GM10847 (cell line): ENCODE data around the gene ACSL3.

Source experiments
- POLR2A ChIP-seq: IDR thresholded peaks from 2 replicates; pipeline ENCODE4 v1.6.1; 2011; ENCODE audit not compliant: insufficient read length; ENCODE audit errors: extremely low read depth

Gene ACSL3

DNA sequence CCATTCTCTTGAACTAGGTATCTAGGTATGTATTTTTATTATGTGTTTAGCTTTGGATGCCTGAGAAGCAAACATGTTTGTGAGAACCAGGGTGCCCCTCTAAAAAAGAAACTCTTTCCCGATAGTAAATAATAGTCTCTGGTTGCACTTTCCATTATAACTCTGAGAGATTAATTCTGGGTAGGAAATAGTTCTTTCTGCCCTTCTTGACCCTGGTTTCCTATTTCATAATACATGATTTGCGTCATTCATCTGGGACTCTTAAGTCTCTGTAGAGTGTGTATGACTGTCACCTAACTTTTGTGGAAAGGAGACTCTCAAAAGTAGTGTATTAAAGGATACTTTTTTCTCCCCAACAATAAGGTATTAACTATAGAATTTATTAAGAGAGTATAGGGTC lies 31.5 kb downstream of the ACSL3 start:
- TF ChIP-seq POLR2A: no peak

DNA sequence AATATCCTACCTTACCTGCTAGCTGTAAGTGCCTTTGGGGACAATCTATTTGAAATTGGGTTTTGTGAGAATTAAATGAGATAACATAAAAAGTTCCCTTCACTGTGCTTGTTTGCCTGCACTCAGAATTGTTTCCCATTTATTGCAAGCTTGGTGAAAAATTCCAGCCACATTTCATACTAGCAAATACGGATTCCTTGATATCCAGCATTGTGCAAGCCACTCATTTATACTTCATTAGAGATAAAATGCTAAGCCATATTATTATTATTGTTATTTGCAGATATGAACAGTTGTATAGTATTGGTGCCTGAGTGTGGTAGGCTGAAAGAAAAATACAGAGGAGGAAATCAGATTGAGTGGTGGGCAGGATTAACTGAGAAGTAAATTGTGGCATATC lies 31.9 kb downstream of the ACSL3 start:
- TF ChIP-seq POLR2A: no peak

DNA sequence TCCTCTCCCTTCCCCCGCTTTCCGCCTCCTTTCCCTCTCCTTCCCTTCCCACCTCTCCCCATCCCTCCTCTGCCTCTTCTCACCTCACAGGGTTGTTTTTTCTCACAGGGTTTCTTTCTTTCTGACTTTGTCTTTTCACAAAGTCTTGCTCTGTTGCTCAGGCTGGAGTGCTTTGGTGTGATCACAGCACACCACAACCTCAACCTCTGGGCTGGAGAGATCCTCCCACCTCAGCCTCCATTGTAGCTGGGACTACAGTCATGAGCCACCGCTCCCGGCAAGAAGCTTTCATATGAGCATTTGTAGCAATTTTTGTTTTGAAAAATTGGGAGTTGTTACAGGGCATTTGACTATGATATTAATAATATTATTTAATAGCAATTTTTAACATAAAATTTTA lies 32.9 kb downstream of the ACSL3 start:
- no peak for TF ChIP-seq POLR2A

DNA sequence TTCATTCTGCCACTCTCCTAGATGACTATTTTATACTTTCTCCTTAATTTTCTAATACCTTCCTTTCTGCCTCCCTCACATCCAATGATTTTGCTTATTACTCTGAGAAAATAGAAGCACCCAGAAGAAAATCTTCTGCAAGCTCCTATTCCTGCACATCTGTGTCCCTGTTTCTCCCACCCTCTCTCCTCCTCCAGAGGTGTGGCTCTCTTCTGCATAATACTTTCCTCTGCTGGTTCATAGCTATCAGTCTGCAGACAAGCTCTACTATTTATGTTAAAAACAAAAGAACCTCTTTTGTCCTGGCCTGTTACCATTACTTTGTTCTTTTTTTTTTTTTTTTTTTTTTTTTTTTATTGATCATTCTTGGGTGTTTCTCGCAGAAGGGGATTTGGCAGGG lies 34.3 kb downstream of the ACSL3 start:
- TF ChIP-seq POLR2A: no peak

DNA sequence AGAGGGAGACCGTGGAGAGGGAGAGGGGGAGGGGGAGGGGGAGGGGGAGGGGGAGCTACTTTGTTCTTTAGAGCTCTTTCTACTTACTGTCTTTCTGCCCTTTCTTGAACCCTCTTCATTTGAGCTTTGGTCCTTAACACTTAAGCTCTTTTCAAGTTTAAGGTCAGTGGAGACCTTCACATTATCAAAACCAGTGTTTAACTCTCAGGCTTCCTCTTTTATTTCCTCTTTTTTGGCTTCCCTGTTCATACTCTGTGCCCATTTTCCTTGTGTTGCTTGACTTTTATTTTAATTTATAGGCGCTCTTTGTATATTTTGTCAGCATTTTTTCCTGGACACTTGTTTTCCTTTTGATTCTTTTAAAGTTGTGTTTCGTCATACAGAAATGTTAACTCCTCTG lies 37.1 kb downstream of the ACSL3 start:
- no peak for TF ChIP-seq POLR2A

DNA sequence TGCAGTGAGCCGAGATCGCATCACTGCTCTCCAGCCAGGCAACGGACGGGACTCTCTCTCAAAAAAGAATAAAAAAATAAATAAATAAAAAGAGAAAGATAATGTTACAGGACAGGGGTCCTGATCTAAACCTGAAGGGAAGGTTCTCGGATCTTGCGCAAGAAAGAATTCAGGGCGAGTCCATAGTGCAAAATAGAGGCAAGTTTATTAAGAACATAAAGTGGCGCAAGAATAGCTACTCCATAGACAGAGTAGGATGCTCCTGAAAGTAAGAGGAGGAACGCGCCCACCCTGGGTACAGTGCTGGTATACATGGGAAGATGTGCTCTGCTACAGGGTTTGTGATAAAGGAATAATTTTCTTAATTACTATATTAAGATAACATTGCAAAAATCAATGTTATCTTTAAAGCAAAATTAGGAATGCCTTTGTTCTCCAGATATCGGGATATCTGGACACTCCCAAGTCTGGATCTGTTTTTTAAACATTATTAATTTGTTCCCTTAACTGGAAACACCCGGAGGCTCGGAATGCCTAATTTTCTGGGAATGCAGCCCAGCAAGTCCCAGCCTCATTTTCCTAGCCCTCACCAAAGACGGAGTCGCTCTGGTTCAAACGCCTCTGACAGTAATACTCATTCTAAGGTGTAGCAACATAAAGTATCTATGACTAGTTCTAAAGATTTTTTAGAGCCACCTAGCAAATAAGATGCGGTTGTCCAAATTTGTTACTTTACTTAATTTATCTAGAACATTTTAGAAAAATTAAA lies 38.8 kb downstream of the ACSL3 start:
- no peak for TF ChIP-seq POLR2A

DNA sequence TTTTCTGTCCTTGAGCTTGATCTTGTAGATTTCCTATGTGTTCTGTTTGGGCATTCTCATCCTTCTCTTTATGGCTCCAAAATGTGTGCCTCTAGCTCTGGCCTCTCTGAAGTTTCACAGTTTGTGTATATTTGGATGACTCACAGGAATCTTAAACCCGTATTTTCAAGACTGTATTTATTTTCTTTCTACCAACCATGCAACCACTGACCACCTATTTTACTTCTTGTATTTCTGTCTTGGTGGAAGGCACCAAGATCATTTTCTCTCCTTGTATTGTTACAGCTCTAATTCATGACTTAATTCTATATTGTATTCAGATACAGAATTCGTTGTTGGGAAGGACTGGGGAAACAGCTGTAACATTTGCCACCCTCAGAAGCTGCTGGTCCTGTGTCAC lies 39.5 kb downstream of the ACSL3 start:
- TF ChIP-seq POLR2A: no peak

DNA sequence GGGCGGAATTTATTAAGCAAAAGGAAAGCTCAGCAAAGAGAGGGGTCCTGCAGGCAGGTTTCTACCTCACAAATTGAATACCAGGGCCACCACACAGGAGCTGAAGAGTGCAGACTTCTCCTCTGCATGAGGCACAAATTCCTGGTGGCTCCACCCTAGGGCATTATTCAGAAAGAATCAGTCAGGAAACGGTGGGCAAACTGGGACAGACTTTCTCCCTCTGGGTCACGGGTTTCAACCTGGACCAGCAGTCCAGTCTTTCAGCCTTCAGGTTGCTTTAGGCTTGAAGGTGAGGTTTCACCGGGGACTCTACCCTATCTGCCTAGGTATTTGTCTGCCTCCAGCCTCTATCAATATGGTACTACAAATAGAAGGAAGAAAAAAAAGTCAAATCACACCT lies 41.8 kb downstream of the ACSL3 start:
- no peak for TF ChIP-seq POLR2A

DNA sequence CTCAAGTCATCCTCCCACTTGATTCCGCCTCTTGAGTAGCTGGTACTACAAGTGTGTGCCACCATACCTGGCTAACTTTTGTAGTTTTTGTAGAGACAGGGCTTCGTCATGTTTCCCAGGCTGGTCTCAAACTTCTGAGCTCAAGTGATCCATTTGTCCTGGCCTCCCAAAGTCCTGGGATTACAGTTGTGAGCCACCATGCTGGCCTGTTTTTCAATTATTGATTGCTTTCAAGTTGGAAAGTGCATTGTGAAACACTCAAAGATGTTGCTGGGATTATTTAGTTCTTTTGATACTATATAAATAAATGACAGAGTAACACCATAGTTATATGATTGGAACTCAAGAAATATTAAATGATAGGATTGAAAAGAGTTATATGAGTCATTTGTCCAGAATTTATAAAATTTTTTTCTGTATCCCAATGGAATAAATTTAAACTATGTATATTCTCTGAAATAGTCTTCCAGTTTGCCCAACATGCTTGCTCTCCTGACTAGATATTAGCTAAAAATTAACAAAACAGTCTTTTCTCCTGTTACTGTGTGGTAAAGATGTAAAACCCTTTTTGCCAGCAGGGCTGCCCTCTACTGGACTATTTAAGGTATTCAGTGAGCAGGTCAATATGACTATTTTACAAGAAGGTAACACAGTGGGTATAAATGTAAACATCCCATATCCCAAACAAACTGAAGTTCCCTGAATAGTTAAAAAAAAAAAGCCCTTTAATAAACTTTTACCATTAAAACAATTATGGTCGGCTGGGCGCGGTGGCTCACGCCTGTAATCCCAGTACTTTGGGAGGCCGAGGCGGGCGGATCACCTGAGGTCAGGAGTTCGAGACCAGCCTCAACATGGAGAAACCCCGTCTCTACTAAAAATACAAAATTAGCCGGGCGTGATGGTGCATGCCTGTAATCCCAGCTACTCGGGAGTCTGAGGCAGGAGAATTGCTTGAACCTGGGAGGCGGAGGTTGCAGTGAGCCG lies 42.7 kb downstream of the ACSL3 start:
- no peak for TF ChIP-seq POLR2A

DNA sequence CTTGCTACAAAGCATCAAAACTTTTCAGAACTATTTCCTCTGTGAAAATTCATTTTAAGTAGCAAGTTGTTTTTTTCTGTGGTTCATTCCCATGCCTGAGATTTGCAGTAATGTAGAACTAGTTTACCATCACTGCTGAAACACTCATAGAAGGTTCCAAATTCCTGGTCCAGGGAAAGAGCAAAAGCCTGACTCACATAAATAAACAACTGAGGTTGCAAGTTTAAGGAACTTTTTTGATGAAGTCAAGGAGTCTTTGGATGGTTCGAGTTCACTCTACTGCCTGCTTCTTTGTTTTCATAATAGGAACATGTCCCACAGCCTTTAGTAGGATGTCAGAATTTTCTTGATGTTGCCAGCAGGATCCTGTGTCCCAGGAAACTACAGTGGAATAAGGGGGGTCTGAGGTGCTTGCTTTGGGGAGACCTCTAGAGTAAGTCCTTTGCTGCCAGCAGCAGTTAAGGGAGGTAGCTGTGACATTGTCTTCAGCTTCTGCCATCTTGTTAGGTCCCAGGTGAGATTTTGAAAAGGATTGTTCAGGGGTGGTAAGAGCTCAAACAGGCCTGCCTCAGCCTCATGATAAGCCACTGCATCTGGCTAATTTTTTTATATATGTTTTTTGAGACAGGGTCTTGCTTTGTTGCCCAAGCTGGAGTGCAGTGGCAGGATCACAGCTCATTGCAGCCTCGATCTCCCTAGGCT lies 43.9 kb downstream of the ACSL3 start:
- TF ChIP-seq POLR2A: no peak

DNA sequence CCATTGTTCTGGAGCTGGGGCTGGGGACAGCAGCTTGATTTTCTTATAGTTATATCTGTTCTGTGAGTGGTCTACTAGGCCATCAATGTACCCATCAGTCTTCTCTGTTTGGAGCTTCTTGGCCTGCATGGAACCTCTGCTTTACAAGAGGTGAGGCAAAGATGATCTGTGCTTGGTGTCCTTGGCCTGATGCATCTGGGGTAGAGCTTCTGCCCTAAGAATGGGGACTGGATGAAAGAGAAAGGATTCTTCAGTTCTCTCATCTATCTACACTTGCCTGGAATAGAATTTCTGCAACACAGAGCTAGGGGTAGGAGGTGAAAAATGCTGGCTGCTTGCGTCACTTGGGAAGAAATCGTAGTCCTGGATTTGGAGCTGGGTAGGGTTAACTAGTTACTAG lies 46.2 kb downstream of the ACSL3 start:
- no peak for TF ChIP-seq POLR2A

DNA sequence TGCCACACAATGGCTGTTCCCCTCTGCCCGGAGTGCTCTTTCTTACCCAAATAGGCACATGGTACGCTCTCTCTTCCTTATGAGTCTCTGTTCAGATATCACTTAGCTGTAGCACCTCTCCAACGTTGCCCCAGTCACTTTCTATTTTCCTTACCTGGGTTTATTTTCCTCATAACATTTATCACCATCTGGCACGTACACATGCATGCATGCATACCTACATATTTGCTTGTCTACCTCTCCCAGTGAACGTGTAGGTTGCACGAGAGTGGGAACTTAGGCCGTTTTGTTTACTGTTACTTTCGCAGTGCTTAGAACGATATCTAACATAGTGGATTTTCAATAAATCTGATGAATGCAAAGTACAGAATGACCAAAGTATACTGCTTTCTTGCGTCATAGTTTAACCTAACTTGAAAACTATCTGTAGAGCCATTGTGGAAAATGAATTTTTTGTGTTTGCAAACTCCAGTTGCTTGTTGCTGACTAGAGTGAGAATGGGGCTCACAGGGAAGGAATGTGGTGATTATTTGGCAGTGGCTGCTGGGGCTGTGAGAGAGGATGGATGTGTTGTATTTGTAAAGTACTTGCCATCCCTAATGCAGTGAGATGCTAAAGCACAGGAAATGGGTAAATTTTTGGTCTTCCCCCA lies 47.1 kb downstream of the ACSL3 start:
- TF ChIP-seq POLR2A: no peak

DNA sequence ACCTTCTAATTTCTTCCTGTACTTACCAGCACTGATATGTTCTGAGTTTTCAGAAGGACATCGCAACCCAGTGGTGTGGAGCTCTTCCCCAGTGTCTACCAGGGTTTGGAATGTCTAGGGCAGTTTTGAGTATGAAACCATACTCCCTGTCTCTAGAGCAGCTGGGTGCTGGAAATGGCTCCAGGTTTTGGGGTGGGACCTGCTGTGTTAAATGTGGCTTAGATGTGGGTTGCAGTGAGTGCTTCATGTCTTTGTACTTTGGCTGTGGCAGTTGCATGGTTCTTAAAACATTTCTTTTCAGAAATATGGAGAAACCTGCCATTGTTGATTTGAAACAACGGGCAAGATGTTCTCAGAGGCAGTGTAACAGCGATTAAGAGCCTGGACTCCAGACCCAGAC lies 48.5 kb downstream of the ACSL3 start:
- TF ChIP-seq POLR2A: no peak

DNA sequence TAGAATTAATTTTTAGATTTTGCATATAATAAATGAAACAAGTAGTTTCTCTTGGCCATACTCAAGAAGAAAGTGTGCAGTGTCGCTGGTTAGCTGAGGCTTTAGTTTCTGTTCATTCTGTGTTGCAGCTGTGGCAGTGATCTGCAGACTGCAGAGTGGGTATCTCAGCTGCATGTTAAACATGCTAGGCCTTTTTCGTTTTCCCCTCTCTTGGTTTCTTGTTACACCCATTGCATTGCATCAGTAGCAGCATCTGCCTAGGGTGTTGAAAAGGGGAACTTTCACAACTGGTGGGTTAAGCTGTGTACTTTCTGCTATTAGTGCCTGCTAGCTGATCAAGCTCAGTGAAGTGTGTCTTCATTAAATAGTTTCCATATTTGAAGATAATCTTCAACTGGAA lies 51.3 kb downstream of the ACSL3 start:
- no peak for TF ChIP-seq POLR2A

DNA sequence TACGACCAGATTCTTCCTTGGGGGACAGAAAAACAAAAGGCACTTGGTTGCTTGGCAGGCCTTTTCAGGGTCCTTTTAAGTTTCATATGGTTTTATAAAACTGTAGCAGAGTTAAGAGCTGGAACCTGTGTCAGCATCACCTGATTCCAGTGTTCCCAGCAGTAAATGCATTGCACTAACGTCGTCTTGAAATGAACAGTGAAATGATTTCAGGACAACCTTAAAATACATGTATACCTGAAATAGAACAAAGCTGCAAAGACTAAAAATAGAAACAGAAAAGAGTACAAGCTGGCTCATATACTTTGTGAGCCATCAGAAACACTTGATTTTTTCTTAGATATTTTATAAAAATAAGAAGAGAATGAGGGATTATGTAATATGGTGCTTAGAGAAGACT lies 51.9 kb downstream of the ACSL3 start:
- TF ChIP-seq POLR2A: no peak

DNA sequence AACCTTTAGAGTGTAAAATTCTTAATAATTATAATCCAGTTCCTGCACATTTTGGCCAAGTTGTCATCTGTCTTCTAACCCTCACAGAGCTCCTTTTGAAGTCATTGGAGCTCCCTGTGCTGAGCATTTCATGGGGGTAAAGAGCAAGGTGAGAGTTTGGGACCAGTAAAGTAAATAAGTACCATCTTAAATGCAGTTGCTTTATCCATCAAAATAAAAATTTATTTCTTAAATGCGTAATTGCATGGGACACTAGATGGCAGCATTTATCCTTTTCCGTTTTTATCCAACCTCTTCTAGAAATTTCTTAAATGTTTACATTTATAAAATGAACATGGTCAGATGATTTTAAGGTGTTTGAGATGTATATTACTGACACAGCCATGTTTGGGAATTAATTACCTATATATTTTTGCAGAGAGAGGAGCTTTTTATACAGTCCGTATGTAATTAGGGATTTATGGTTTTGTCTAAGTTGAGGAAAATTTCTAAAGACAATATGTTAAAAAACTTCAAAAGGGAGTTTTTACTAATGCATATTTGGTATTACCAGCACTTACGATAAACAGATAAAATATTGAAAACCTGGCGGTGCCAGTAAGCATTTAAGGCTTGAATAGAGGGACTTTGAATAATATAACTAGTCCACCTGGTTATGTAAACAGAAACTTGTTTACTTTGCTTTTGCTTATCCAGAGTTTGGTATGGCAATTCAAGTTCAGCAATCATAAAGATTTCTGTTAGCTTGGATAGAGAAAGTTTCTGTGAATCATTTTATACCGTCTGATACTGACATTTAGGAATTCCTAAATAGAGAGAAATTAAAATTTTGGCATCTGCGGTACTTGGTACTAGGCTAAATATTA lies 54.5 kb downstream of the ACSL3 start:
- no peak for TF ChIP-seq POLR2A
